Gastrocnemius medialis (tissue), 4 donors: Measurements from ENCODE around the gene PSMB2. TPM values are rescaled to one million over a fixed set of nuclear protein-coding genes. Genes with fewer than 3 reads are reported as not detected.
A peak's percentile ranks its signal among the peaks of the same experiment; 100 is the strongest.

ENCODE experiments used
- ATAC-seq, 2 donors: fragments of 150-250 bp; one replicate each; pipeline ENCODE4 v1.9.1; 2016
- DNase-seq, 2 donors: peaks; one replicate each; pipeline ENCODE4 v3.0.0-alpha.2; 2019
- H3K27ac ChIP-seq, 4 donors: fragments of 200-600 bp; sonication (generic); 1 replicate in 1 of 4; 2 replicates in 3 of 4; pipeline ENCODE4 v1.5.1; 2016 to 2018; ENCODE audit warnings: mild to moderate bottlenecking in 2 of 4, moderate library complexity in 1 of 4
- H3K27me3 ChIP-seq, 3 donors: fragments of 200-600 bp; sonication (generic) in 2 of 3; 1 replicate in 1 of 3; 2 replicates in 2 of 3; pipeline versions ENCODE4 v1.5.1 to v1.6.0; 2016 to 2019; ENCODE audit warnings: mild to moderate bottlenecking in 1 of 3, moderate library complexity in 1 of 3
- H3K36me3 ChIP-seq, 2 donors: fragments of 200-600 bp; sonication (generic) in 1 of 2; one replicate each; pipeline ENCODE4 v1.5.1; 2017 to 2018
- H3K4me1 ChIP-seq, 2 donors: fragments of 200-600 bp; sonication (generic) in 1 of 2; one replicate each; pipeline ENCODE4 v1.5.1; 2016 to 2017; ENCODE audit warnings: mild to moderate bottlenecking in 2 of 2
- H3K4me3 ChIP-seq, 4 donors: fragments of 200-600 bp; sonication (generic) in 3 of 4; 1 replicate in 1 of 4; 2 replicates in 3 of 4; pipeline ENCODE4 v1.5.1; 2016 to 2019; ENCODE audit warnings: mild to moderate bottlenecking in 2 of 4
- H3K9me3 ChIP-seq, 3 donors: fragments of 200-600 bp; sonication (generic) in 2 of 3; 1 replicate in 1 of 3; 2 replicates in 2 of 3; pipeline ENCODE4 v1.5.1; 2016 to 2019
- CTCF ChIP-seq, 5 experiments: fragments of 450-650 bp in 3 of 5; fragments of 200-600 bp in 2 of 5; sonication (generic) in 2 of 5; IDR thresholded peaks in 4 of 5; conservative IDR thresholded peaks in 1 of 5; 1 replicate in 4 of 5; 2 replicates in 1 of 5; pipeline ENCODE4 v1.5.1; 2016 to 2019; ENCODE audit warnings: antibody characterized with exemption in 5 of 5, mild to moderate bottlenecking in 3 of 5, moderate library complexity in 3 of 5
- POLR2A ChIP-seq, 2 donors: fragments of 450-650 bp; IDR thresholded peaks; one replicate each; pipeline ENCODE4 v1.6.1; 2017; ENCODE audit warnings: antibody characterized with exemption in 2 of 2, mild to moderate bottlenecking in 2 of 2, moderate library complexity in 2 of 2
- in situ Hi-C, 4 donors: fragments of 200-750 bp; cut with MboI; loops; one replicate each; pipeline versions ENCODE4 v1.15.0 to v1.8.0; 2017; ENCODE audit warnings: low sequenced_read_pairs in 4 of 4
- intact Hi-C: fragments of 100-400 bp; cut with DNase I; formaldehyde crosslinking; loops from one replicate; pipeline ENCODE4 v1.15.1; 2023; ENCODE audit warnings: low total_unique reads
- total RNA-seq, 4 donors: library from RNA; depleted of rRNA; stranded (reverse); fragments of >200 nt; gene quantifications; one replicate each; pipeline versions ENCODE4 v1.1.0 to v1.2.3, GENCODE V29; 2016

The PSMB2 gene
- total RNA-seq, 4 donors from 2014 or later: 65.2 to 119 (median 89.9) TPM

- no peak for DNase-seq
- H3K9me3 ChIP-seq: no peaks in the 10 kb centered on the region
- in situ Hi-C loops (loop anchor here in 1 of 4 donors (10.0 kb wide), 1 partner anchor 359 kb away; the partner anchor contains the start of gene SFPQ), intact Hi-C loops (loop anchor here (10.0 kb wide), 1 partner anchor 911 kb away; the partner anchor contains the start of gene MRPS15)
- peak overlapping the region in 3 of 4 donors; percentile 16 to 99 (median 49) for H3K27ac ChIP-seq
- peaks cover 41 to 52% of the 10 kb centered on the region in 2 donors for H3K4me1 ChIP-seq
- TF ChIP-seq POLR2A (IDR thresholded peaks at IDR 0.05) (no peak), CTCF (IDR thresholded peaks at IDR 0.05 in 4 of 5, conservative IDR thresholded peaks at IDR 0.05 in 1 of 5) (no peak)
- H3K27me3 ChIP-seq: no peaks in the 10 kb centered on the region
- no peak overlapping the region for H3K4me3 ChIP-seq
- no peak for ATAC-seq
- peaks cover 0 to 16% of the 10 kb centered on the region in 2 donors for H3K36me3 ChIP-seq
Measured at GRCh38 chr1:35553851-35554250, 87.5 kb downstream of the PSMB2 start.

Other genes starting within 250 kb of the PSMB2 start
- 10 to 100 TPM; 44.4 to 85.0 (median 69.2) TPM for gene KIAA0319L, start 84.1 kb downstream of the PSMB2 start, total RNA-seq
- 10 to 100 TPM in 3 of 4 donors, 1 to 10 TPM in 1; 8.7 to 16.8 (median 14.0) TPM for gene NCDN, start 83.7 kb downstream of the PSMB2 start, total RNA-seq
- not detected for gene TFAP2E, start 68.2 kb downstream of the PSMB2 start, total RNA-seq
- gene C1orf216, start 77.4 kb upstream of the PSMB2 start, total RNA-seq: 10 to 100 TPM; 10.1 to 16.7 (median 11.3) TPM
- under 1 TPM in 2 of 4 donors, not detected in 2; 0.27 to 0.46 TPM for gene CLSPN, start 128.5 kb upstream of the PSMB2 start, total RNA-seq
- 10 to 100 TPM; 14.9 to 34.7 (median 23.4) TPM for gene AGO4, start 166.5 kb upstream of the PSMB2 start, total RNA-seq
- gene AGO1, start 241.7 kb upstream of the PSMB2 start, total RNA-seq: 10 to 100 TPM; 11.2 to 12.6 (median 12.4) TPM